DMS153 treated with DMSO at 0.1 percent for 48 hours (cell line): Measurements from ENCODE around the gene CREB5.

ENCODE experiments used
- DNase-seq: peaks from one replicate; lab custom pipeline; 2025; ENCODE audit not compliant: unreplicated experiment; lab: John Stamatoyannopoulos, UW

CREB5 gene

GRCh38 chr7:28701731-28702130 is 289.4 kb downstream of the CREB5 start:
- DNase-seq: no peak

- DNase-seq: no peak
These were observed 289.9 kb downstream of the CREB5 start for GRCh38 chr7:28702171-28702570.

- no peak for DNase-seq
These were observed 290.9 kb downstream of the CREB5 start for GRCh38 chr7:28703037-28703765.

GRCh38 chr7:28704706-28705105 is 292.4 kb downstream of the CREB5 start:
- no peak for DNase-seq

DNA sequence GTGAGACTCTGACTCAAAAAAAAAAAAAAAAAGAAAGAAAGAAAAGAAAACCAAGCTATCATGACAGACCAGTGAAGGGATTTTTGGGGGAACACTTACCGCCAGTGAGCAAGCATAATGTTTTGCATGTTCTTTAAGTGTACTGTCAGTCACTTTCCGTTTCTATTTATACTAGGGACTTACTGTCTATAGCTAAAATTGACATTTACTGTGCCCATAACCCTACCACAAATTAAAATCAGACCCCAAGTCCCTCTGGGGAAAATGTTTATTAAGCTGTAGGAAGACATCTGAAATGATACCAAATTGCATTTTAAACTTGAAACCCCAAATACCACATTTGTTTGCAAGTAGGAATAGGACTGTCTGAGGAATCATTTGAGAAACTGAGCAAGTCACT is 293.0 kb downstream of the CREB5 start:
- DNase-seq: no peak

DNA sequence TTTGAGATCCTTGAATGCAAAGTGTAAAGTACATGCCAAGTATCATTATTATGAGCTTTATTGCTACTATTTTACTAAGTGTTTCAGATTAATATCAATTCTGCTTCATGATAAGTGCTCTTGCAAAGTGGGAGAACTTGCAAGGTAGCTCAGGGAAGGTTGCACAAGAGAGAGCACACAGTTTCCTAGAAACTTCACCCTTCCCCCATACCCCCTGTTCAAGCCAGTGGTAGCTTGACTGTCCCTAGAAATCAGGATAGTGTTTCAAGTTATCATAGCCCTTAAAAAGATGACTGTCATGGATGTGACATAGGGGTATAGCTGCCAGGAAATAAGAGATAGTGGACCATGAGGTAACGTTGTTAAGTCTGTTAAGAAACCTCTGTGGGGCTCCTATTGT is 294.3 kb downstream of the CREB5 start:
- DNase-seq: no peak

DNA sequence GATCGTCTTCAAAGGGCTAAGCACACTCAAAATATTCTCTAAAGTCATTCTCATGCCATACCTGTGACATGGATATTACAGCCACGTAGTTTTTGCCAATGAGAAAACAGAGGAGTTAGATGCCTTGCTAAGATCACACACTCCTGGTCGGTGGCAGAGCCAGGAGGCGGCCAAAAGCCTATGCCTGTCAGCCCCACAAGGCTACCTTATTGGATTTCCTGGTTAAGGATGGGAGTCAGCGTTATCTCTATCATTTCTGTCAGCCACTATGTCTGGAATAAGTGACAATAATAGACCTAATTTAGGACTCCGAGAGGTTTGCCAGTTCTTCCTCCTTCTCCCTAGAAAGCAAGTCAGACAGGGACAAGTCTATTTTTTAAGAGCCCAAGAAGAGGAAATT is 295.0 kb downstream of the CREB5 start:
- no peak for DNase-seq

- peak; percentile 57 for DNase-seq
These were observed 296.0 kb downstream of the CREB5 start for GRCh38 chr7:28708033-28708951.

DNA sequence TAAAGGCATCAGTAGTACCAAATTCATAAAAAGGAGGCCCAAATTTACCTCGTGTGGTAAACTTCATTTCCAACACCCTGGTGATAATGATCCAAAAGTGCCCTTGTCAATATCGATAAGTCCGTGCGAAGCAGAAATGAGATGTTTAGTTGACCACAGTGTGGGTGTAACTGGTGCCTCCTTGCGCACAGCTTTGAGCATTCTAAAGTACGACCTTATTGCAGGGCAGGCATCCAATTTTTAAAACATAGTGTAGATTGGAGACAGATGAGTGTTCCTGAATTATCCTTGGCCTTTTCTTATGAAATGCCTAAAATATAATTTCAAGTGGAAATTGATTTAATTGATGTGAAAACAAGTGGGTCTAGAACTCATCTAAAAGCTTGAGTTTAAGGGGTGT is 297.4 kb downstream of the CREB5 start:
- DNase-seq: no peak

DNA sequence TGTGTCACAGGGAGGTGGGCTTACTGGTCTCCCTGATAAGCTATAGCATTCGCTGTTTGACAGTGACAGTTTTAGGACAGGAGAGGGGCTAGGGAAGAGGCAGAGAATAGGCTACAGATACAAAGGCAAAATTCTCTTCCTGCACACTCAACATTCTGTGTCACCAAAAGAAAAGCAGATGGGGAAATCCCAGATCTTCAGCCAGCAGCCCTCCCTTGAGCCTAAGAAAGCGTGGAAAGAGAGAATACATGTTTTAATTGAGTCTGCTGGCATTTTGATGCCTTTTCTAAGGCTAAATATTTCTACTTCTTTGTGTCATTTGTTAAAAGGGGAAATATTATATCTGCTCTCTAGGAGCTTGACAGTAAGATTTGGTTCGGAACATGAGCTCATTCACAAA is 298.8 kb downstream of the CREB5 start:
- no peak for DNase-seq

DNA sequence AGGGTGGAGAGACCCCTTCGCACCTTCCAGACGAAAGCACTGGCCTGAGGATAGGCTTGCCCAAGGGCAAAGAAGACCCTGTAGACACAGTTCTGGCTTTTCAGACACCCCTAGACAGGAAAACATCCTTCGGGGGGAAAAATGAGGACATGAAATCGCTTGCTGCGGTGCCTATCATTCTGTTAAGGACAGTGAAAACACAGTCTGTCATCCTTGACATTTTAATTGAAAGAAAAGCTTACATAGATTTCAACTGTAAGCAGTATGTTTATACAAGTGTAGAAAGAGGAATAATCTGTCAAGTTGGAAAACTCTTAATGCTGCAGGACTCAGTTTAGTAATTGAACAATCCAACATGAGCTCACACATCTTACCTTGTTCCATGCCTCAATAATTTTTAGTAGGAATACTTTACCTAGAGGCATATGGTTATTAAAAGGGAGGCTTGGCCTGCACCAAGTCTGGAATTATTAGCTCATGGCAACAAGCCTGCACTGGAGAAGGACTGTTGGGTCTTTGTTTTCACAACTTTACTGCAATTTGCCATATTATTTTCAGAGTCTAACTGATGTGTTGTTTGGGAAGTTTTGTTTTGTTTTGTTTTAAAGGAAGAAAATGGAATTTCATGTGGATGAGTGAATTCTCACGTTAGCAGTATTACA is 302.3 kb downstream of the CREB5 start:
- DNase-seq: no peak

DNA sequence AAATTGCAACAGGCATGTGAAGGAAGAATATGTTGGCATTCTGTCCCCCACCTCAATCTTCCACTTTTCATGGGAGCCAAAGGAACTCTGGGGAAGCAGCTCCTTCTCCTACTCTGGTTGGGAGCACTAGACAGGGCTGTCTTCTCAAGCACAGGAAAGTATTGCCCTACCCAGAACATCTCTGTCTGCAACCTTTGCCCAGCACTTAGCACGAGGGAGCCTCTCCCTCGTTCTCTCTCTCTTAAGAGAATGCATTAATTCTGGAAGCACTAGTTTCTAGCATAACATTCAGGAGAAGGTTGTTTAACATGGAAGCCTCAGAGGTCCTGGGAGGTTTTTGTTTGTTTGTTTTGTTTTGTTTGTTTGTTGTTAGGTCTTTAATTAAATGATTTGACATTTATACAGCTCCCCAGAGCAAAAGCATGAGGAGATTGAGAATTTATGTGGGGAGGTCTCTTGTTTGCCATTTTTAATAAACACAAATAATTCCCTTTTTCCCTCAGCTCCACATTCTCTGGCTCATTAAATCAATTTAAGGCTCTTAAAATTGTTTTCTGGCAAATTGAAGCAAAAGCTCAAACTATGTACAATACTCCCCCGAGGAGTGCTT is 305.2 kb downstream of the CREB5 start:
- no peak for DNase-seq

GRCh38 chr7:28718055-28718481 is 305.8 kb downstream of the CREB5 start:
- DNase-seq: no peak

DNA sequence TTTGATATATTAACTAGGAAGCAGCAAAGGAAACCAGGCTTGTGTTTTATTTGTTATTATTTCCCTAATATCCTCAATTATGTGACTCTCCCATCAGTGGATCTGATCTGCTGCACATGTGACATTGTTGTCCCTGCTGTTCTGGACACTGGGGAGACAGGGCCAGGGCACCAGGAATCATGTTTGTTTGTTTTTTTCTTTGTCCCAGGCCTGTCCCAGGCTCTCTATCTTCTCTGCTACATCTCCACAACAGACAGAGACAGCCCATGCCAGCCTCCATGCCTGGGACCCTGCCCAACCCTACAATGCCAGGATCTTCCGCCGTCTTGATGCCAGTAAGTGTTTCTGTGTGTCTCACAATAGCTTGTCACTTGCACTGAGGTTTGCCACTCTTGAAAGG is 306.2 kb downstream of the CREB5 start:
- DNase-seq: no peak

DNA sequence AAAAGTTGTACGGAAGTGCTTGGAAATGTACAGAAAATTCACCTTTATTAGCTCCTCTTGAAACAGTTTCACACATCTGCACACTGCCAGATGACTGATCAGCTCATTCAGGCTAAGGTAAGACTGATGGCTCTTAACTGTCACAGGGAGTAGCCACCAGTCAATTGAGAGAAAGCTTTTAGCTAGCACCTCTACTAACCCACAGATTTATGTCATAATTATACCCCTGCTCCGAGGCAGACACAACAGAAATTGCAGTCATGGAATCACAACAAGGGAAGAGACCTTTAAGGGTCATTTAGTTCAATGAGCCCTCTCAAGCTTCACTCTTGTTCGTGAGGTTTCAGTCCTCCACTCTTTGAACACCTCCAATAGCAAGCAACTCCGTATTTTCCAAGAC is 310.4 kb downstream of the CREB5 start:
- peak; percentile 58 for DNase-seq

DNA sequence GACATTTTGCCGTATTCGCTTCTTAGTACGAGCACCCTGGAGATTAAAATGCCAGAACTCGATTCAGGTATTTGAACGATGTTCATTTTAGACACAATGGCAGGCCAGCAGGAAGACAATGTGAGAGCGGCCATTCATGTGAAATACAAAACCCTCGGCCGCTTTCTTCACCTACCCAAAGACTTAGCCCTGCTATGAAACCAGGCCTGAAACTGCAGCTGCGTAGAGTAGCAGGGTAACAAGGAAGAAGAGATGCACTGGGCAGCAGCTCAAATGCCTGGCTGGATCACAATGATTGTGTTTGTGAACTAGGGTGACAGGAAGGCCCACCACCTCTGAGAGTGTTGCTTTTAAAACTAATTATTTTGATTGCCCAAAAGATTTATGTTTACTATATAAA is 311.0 kb downstream of the CREB5 start:
- no peak for DNase-seq

- DNase-seq: no peak
These were observed 312.2 kb downstream of the CREB5 start for GRCh38 chr7:28724563-28724962.

DNA sequence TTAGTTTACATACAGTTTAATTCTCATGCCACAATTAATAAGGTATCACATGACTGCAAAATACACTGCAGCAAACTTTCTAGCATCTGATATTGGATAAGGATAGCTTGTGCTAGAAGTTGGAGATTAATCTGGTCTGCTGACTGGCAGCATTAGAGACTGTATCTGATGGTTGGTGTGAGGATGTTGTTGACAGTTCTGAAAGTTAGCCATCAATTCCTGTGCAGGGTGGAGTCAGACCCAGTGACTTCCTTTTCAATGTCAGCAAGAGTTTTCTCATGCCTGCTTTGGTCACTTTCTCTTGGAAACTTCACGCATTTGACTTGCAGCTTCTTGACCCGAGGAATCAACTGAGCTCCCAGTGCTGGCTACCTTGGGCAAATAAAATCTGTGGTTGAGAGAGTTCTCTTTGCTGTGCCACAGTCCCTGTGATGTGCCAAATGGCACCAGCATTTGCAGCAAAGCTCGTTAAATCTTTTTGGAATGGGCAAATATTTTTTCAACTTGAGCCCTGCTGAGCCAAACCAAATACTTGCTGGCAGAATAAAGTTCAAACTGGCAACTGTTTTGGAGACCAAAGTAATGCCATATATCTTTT is 312.8 kb downstream of the CREB5 start:
- no peak for DNase-seq

- no peak for DNase-seq
These were observed 313.6 kb downstream of the CREB5 start for GRCh38 chr7:28725911-28726310.

- peak; percentile 38 for DNase-seq
These were observed 314.2 kb downstream of the CREB5 start for GRCh38 chr7:28726555-28726954.

DNA sequence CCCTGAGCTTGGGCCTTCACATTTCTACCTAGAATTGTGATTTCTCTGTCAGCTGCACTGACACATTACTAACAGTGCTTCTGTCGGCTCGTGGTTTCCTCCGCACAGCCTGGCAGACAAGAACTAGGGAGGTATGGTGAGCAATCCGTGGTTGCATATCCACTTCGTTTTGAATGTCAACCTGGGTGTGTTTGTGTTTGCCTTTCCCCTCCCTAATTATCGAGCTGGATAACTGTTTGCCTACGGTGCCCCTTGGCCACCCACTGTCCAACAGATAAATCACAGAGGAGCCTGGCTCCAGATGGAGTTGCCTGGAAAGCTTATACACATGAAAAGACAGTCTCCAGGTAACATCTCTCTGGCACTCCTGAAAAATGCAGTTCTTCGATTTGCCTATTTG is 317.0 kb downstream of the CREB5 start:
- peak; percentile 72 for DNase-seq
